Measurements from ENCODE around the gene RPL11. TPM values are rescaled to one million over a fixed set of nuclear protein-coding genes. Genes with fewer than 3 reads are reported as not detected.

The RPL11 gene
- total RNA-seq (2014; rRNA removed; shearing (Covaris generic)) (859 and 1,126 TPM in 2 replicates), polyA plus RNA-seq (2016; fragmentation: Nextera tagmentation; extraction: Ambion mirVana) (1,427 and 1,484 TPM in 2 replicates)
- long read RNA-seq, transcript RPL11-203 (5 exons, 879 nt) = minor isoform, 451 of 2,229 reads
- long read RNA-seq, transcript RPL11-206 (6 exons, 1,017 nt) = major isoform, 1,519 of 2,229 reads
- long read RNA-seq, transcript RPL11-201 (6 exons, 660 nt) = minor isoform, 184 of 2,229 reads
- long read RNA-seq, partial matches to known transcripts = 23 of 2,229 reads
- long read RNA-seq, other reads (novel, unspliced or antisense) = 47 of 2,229 reads

GRCh38 chr1:23691499-23692307, at the start of gene RPL11:
Gene RPL11 (plus strand): TSS chr1:23691806. CDS start chr1:23691824, 18 bp downstream.
- Histone ChIP-seq H4K20me1 (replicated peaks; ENCODE audit: insufficient read depth) (peaks cover 46% of the 10 kb centered on the region), H2AFZ (no peak within 1 kb of the TSS; the same call in 1 of the 2 replicates), H3K4me1 (ENCODE audit: insufficient read depth) (peaks cover 22% of the 10 kb centered on the region), H3K4me2 (peak within 1 kb of the TSS; percentile 100), H3K27me3 (ENCODE audit: insufficient read depth) (no peaks in the 10 kb centered on the region), H3K27ac (ENCODE audit: low read depth) (peak within 1 kb of the TSS; percentile 92), H3K36me3 (ENCODE audit: insufficient read depth) (peaks cover 45% of the 10 kb centered on the region), H3K9me2 (ENCODE audit: insufficient read depth) (no peaks in the 10 kb centered on the region), H3K4me3 (peak within 1 kb of the TSS; percentile 100), H3K79me2 (replicated peaks; ENCODE audit: insufficient read depth) (peaks cover 51% of the 10 kb centered on the region), H3F3A (replicated peaks; ENCODE audit: low read depth) (peaks cover 42% of the 10 kb centered on the region)
- ATAC-seq = peak; percentile 99
- peaks cover 7% of the 10 kb centered on the region for H3K27me3 Mint-ChIP-seq (ENCODE audit: insufficient read depth, low read depth, poor library complexity)
- H3K9me3 Mint-ChIP-seq = peaks cover 8% of the 10 kb centered on the region
- H3K27ac Mint-ChIP-seq = peak within 1 kb of the TSS; percentile 99
- peak; percentile 98 for DNase-seq (ENCODE audit: low spot score)
- peaks cover 47% of the 10 kb centered on the region for H3K36me3 Mint-ChIP-seq (ENCODE audit: low read depth)
- peak within 1 kb of the TSS; percentile 93 for H3K4me3 Mint-ChIP-seq
- H3K4me1 Mint-ChIP-seq = peaks cover 37% of the 10 kb centered on the region
- TF ChIP-seq ZNF331 (CRISPR knock-in tag; IDR thresholded peaks at IDR 0.05; ENCODE audit: low read depth) = no peak
- TF ChIP-seq JUNB (IDR thresholded peaks at IDR 0.05; ENCODE audit: unreplicated experiment) = no peak
- no peak for TF ChIP-seq EZH2phosphoT487 (IDR thresholded peaks at IDR 0.05; ENCODE audit: unreplicated experiment)
- TF ChIP-seq POLR2AphosphoS5 (IDR thresholded peaks at IDR 0.05; ENCODE audit: low read depth) = peak; percentile 97
- TF ChIP-seq ZNF114 (CRISPR knock-in tag; IDR thresholded peaks at IDR 0.05) = no peak
- peak; percentile 54 to 61 for TF ChIP-seq CTCF (conservative IDR thresholded peaks at IDR 0.05; ENCODE audit: low read depth in 2 of 2)
- TF ChIP-seq ETS1 (IDR thresholded peaks at IDR 0.05) = peak; percentile 85
- no peak for TF ChIP-seq ZNF462 (CRISPR knock-in tag; IDR thresholded peaks at IDR 0.05)
- TF ChIP-seq STAT1 (IDR thresholded peaks at IDR 0.05; ENCODE audit: unreplicated experiment) = no peak
- no peak for TF ChIP-seq NANOG (IDR thresholded peaks at IDR 0.05; ENCODE audit: borderline replicate concordance)
- no peak for TF ChIP-seq EZH2 (IDR thresholded peaks at IDR 0.05; ENCODE audit: low read depth, unreplicated experiment)
- no peak for TF ChIP-seq REST (IDR thresholded peaks at IDR 0.05; ENCODE audit: unreplicated experiment)
